ENCODE measurements around the gene GNPTG.

Gene GNPTG

GRCh38 chr16:1349351-1349750 is 2.4 kb upstream of the GNPTG start:
- no peak for DNase-seq

DNA sequence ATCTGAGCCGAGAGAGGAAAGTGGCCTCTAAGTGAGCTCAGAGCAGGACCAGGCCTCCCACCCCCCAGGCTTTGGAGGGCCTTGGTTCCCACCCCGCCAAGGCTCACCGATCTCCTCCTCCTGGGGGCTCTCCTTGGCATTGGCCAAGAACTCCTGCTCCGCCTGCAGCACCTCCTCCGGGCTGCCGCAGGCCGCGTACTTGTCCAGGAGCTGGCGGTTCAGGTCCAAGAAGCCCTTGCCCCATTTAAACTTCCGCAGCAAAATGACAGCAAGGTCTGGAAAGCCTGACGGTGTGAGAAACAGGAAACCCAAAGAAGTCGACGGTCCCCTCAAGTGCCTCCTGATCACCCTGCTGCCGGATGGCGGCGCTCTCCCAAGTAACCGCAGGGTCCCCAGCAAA is 1.8 kb upstream of the GNPTG start:
- no peak for DNase-seq

GRCh38 chr16:1350691-1351090 is 1.0 kb upstream of the GNPTG start:
- DNase-seq = no peak

GRCh38 chr16:1351215-1351581 is 533 bp upstream of the GNPTG start:
- DNase-seq = no peak

GRCh38 chr16:1354815-1355540 is 3.2 kb downstream of the GNPTG start:
- no peak for DNase-seq

- no peak for DNase-seq
These were observed 3.9 kb downstream of the GNPTG start for GRCh38 chr16:1355591-1355990.

DNA sequence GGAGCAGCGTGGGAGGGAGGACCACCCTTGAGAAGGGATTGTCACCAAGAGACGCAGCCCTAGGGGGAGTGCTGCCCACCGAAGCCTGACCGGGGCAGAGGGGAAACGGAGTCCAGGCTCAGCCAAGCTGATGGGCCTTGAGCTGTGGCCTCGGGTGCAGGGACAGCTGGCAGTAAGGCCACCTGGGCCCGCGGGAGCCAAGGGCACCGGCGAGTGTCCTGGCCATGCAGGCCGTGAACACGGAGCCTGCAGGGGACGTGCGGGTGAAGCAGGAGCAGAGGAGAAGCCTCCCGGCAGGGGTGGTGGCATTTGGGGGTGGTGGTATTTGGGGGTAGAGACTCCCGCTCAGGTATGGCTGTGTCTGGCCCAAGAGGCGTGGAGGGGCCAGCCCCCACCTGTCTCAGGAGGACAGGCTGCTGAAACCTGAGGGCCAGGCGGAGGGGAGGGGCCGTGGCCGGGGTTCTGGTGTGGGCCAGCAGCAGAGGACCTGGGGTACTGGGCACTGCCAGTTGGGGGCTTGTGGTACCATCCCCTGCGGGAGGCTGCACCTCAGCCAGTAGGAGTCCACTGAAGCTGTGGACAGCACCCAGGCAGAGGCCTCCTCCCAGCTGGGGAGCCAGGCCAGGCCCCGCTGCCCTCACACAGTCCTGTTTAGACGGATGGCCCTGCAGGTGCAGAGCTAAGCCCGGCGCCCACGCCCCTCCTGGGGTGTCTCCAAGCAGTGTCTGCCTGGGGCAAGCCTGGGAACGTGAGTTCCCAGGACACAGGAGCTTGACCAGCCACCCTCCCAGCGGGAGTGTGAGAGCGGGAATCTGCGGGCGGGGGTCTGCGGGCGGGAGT is 4.5 kb downstream of the GNPTG start:
- DNase-seq = no peak

DNA sequence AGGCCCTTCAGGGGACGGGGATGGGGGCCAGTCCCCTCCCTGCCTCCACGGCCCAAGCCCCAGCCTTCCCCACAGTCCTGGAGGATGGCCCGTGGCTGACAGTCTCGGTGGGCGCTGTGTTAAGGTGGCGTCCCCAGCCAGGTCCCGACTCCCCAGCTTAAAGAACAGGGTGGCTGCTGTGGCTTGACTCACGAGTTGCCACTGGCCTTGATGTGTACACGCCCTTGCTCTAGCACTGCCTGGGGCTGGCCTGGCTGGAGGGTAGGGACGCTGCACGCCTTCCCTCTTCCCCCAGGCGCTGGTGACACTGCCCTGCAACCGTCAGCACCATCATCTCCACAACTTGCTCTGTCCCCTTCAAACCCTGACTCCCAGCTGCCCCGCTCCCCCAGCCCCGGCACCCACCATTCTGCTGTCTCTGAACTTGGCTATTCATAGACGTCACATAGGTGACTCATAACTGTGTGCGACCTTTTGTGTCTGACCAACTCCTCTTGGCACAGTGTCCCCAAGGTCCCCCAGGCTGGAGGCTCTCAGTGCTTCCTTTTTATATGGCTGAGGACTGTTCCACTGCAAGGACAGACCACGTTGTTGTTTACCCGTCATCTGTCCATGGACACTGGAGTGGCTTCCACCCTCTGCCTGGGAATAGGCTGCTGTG is 6.3 kb downstream of the GNPTG start:
- no peak for DNase-seq

DNA sequence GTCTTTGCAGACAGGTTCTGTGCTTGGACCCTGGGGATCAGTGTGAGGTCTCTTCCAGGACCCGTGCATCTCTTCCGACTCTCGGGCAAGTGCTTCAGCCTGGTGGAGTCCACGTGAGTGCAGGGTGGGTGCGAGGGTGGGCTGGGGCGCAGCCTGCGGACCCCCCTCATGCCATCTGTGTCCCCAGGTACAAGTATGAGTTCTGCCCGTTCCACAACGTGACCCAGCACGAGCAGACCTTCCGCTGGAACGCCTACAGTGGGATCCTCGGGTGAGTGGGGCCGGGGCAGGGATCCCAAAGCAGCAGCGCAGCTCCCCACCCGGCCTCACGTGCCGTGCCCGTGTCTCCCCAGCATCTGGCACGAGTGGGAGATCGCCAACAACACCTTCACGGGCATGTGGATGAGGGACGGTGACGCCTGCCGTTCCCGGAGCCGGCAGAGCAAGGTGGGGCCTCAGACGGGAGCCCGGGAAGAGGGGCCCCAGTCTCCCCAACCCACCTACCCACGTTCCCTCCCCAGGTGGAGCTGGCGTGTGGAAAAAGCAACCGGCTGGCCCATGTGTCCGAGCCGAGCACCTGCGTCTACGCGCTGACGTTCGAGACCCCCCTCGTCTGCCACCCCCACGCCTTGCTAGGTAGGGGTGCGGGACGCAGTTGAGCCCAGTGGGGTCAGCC is 10.1 kb downstream of the GNPTG start:
- no peak for DNase-seq

GRCh38 chr16:1362807-1363206 is 11.1 kb downstream of the GNPTG start:
- no peak for DNase-seq

- DNase-seq = peak; percentile 76
These were observed 11.8 kb downstream of the GNPTG start for GRCh38 chr16:1363501-1364041.

- DNase-seq = no peak
These were observed 12.8 kb downstream of the GNPTG start for GRCh38 chr16:1364510-1364909.

- no peak for DNase-seq
These were observed 14.5 kb downstream of the GNPTG start for GRCh38 chr16:1366060-1366711.

GRCh38 chr16:1366712-1367299 is 15.1 kb downstream of the GNPTG start:
- no peak for DNase-seq

- DNase-seq = no peak
These were observed 15.9 kb downstream of the GNPTG start for GRCh38 chr16:1367486-1368174.

- no peak for DNase-seq
These were observed 19.6 kb downstream of the GNPTG start for GRCh38 chr16:1371054-1371978.

DNA sequence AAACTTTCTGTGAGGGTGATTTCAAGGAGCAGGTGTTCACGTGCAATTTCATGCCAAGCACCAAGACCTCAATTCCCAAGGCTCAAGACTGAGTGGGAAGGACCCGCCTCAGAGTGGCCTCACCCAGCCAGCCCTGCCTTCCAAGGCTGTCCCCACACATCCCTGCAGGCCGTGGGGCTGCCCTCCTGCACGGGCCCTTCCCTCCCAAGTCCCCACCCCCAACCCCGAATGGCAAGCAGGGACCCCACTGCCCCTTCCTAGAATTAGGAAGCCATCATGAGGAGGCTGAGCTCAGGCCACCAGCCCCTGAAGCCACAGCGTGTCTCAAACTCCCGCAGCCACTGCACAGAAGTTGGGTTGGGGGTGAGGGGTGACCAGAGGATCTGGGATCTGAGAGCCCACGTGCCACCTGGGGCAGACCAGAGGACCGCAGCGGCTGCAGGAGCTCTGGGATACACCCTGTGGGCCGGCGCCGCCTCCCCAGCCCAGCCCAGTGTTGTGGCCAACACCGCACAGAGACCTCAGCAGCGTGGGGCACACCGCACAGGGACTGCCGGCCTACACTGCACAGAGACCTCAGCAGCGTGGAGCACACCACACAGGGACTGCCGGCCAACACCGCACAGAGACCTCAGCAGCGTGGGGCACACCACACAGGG is 20.7 kb downstream of the GNPTG start:
- no peak for DNase-seq

- DNase-seq = no peak
These were observed 22.9 kb downstream of the GNPTG start for GRCh38 chr16:1374418-1375297.

DNA sequence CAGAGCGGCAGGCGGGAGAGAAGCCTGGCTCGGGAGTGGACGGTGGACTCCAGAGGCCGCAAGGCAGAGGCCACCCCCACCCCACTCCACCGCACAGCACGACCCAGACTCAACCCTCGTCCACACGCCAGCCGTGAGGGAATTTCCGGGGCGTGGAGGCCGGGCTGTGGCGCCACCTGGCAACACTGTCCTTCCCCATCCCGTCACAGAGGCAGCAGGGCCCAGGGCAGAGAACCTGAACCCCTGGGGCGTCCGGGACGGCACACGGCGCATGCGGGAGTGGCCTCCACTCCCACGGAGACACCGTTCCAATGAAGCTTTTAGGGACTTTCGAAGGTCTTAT is 23.5 kb downstream of the GNPTG start:
- no peak for DNase-seq
